ENCODE results near the gene CEBPG. TPM values are rescaled to one million over a fixed set of nuclear protein-coding genes. Genes with fewer than 3 reads are reported as not detected.

Gene CEBPG
- total RNA-seq, 1 donor from 2014 or later = 20.7 TPM

- Mint-ChIP-seq H3K36me3 (ENCODE audit: low read depth, unreplicated experiment) (peaks cover 3% of the 10 kb centered on the region), H3K4me3 (ENCODE audit: unreplicated experiment) (no peak overlapping the region), H3K9me3 (ENCODE audit: unreplicated experiment) (no peaks in the 10 kb centered on the region), H3K4me1 (ENCODE audit: unreplicated experiment) (peaks cover 19% of the 10 kb centered on the region), H3K27me3 (ENCODE audit: unreplicated experiment) (peaks cover 6% of the 10 kb centered on the region), H3K27ac (ENCODE audit: unreplicated experiment) (peak overlapping the region; percentile 64)
- no peak for TF ChIP-seq CTCF (IDR thresholded peaks at IDR 0.05; ENCODE audit: unreplicated experiment)
- no peak for DNase-seq (ENCODE audit: low spot score)
Measured at GRCh38 chr19:33397536-33398360, 24.2 kb downstream of the CEBPG start.

- peak overlapping the region; percentile 64 for H3K27ac Mint-ChIP-seq (ENCODE audit: unreplicated experiment)
Measured at GRCh38 chr19:33398361-33399060, 25.0 kb downstream of the CEBPG start.

GRCh38 chr19:33399081-33399744 lies 25.7 kb downstream of the CEBPG start:
- H3K27me3 Mint-ChIP-seq (ENCODE audit: unreplicated experiment) = peaks cover 6% of the 10 kb centered on the region
- no peaks in the 10 kb centered on the region for H3K9me3 Mint-ChIP-seq (ENCODE audit: unreplicated experiment)
- no peak for TF ChIP-seq CTCF (IDR thresholded peaks at IDR 0.05; ENCODE audit: unreplicated experiment)
- H3K27ac Mint-ChIP-seq (ENCODE audit: unreplicated experiment) = no peak overlapping the region
- H3K36me3 Mint-ChIP-seq (ENCODE audit: low read depth, unreplicated experiment) = no peaks in the 10 kb centered on the region
- DNase-seq (ENCODE audit: low spot score) = no peak
- no peak overlapping the region for H3K4me3 Mint-ChIP-seq (ENCODE audit: unreplicated experiment)
- H3K4me1 Mint-ChIP-seq (ENCODE audit: unreplicated experiment) = peaks cover 20% of the 10 kb centered on the region

More at GRCh38 chr19:33398361-33399060, 25.0 kb downstream of the CEBPG start:
- H3K4me3 Mint-ChIP-seq (ENCODE audit: unreplicated experiment) = peak overlapping the region; percentile 11
- no peak for DNase-seq (ENCODE audit: low spot score)
- H3K4me1 Mint-ChIP-seq (ENCODE audit: unreplicated experiment) = peaks cover 19% of the 10 kb centered on the region
- no peak for TF ChIP-seq CTCF (IDR thresholded peaks at IDR 0.05; ENCODE audit: unreplicated experiment)
- H3K9me3 Mint-ChIP-seq (ENCODE audit: unreplicated experiment) = no peaks in the 10 kb centered on the region
- peaks cover 3% of the 10 kb centered on the region for H3K36me3 Mint-ChIP-seq (ENCODE audit: low read depth, unreplicated experiment)
- peaks cover 6% of the 10 kb centered on the region for H3K27me3 Mint-ChIP-seq (ENCODE audit: unreplicated experiment)

GRCh38 chr19:33399745-33400681 lies 26.5 kb downstream of the CEBPG start:
- Mint-ChIP-seq H3K27ac (ENCODE audit: unreplicated experiment) (no peak overlapping the region), H3K4me3 (ENCODE audit: unreplicated experiment) (no peak overlapping the region), H3K36me3 (ENCODE audit: low read depth, unreplicated experiment) (no peaks in the 10 kb centered on the region), H3K27me3 (ENCODE audit: unreplicated experiment) (peaks cover 10% of the 10 kb centered on the region), H3K4me1 (ENCODE audit: unreplicated experiment) (peaks cover 16% of the 10 kb centered on the region), H3K9me3 (ENCODE audit: unreplicated experiment) (no peaks in the 10 kb centered on the region)
- TF ChIP-seq CTCF (IDR thresholded peaks at IDR 0.05; ENCODE audit: unreplicated experiment) = no peak
- no peak for DNase-seq (ENCODE audit: low spot score)

All from endothelial cell (in vitro differentiated cells).